Uterus (tissue), 2 donors: ENCODE results near the gene EID3.

Experiments used
- CTCF ChIP-seq, 4 experiments: fragments of 200-600 bp in 2 of 4; fragments of 450-650 bp in 2 of 4; sonication (generic) in 2 of 4; IDR thresholded peaks; one replicate each; pipeline ENCODE4 v1.5.1; 2016 to 2019; ENCODE audit warnings: antibody characterized with exemption in 4 of 4, mild to moderate bottlenecking in 2 of 4, moderate library complexity in 1 of 4
- POLR2A ChIP-seq, 2 donors: fragments of 450-650 bp; IDR thresholded peaks; one replicate each; pipeline ENCODE4 v1.6.1; 2016; ENCODE audit warnings: antibody characterized with exemption in 2 of 2, mild to moderate bottlenecking in 1 of 2, moderate library complexity in 1 of 2

GRCh38 chr12:104257913-104258472, 45.5 kb upstream of the EID3 start:
- no peak for TF ChIP-seq CTCF (IDR thresholded peaks at IDR 0.05)
- no peak for TF ChIP-seq POLR2A (IDR thresholded peaks at IDR 0.05)
